Activated T-helper 1 cell treated with Interleukin-2 at 50 U/mL for 16 hours (primary cell): ENCODE results near the gene STK11.
A peak's percentile ranks its signal among the peaks of the same experiment; 100 is the strongest.
"Not testable (repeated sequence)": the region's sequence is repeated elsewhere in the genome, so short reads cannot be mapped to it uniquely, and the experiment has no call there.

ENCODE experiments used
- DNase-seq: peaks from one replicate; pipeline ENCODE4 v3.0.0-alpha.2; 2020; ENCODE audit warnings: low read depth

Gene STK11

GRCh38 chr19:1238369-1239303 is 33.1 kb downstream of the STK11 start:
- no peak for DNase-seq

- DNase-seq: no peak
Observed at GRCh38 chr19:1239420-1239795, 33.8 kb downstream of the STK11 start.

- DNase-seq: peak; percentile 92
Observed at GRCh38 chr19:1239796-1240737, 34.5 kb downstream of the STK11 start.

- no peak for DNase-seq
Observed at GRCh38 chr19:1240925-1241324, 35.3 kb downstream of the STK11 start.

GRCh38 chr19:1241417-1242095 is 36.0 kb downstream of the STK11 start, which contains the start of gene ATP5F1D:
Gene ATP5F1D, plus strand, starts transcription at chr19:1241751. Its CDS starts 100 bp downstream, at chr19:1241851.
- DNase-seq: peak; percentile 91

- DNase-seq: peak; percentile 81
Observed at GRCh38 chr19:1243768-1244692, 38.5 kb downstream of the STK11 start.

GRCh38 chr19:1244693-1245451 is 39.3 kb downstream of the STK11 start:
- DNase-seq: no peak

GRCh38 chr19:1245494-1246264 is 40.1 kb downstream of the STK11 start:
- DNase-seq: no peak

GRCh38 chr19:1246265-1247087 is 40.9 kb downstream of the STK11 start:
- not testable (repeated sequence) for DNase-seq

GRCh38 chr19:1247748-1248138 is 42.2 kb downstream of the STK11 start:
- DNase-seq: no peak

GRCh38 chr19:1248139-1248785 is 42.7 kb downstream of the STK11 start, which contains the start of gene MIDN:
Gene MIDN, plus strand, starts transcription at chr19:1248583. Its CDS starts 1,714 bp downstream, at chr19:1250297.
- peak; percentile 65 for DNase-seq

- DNase-seq: peak; percentile 79
Observed at GRCh38 chr19:1248786-1249297, 43.3 kb downstream of the STK11 start.

- DNase-seq: peak; percentile 95
Observed at GRCh38 chr19:1249298-1249989, 43.9 kb downstream of the STK11 start.

- DNase-seq: no peak
Observed at GRCh38 chr19:1249990-1250436, 44.4 kb downstream of the STK11 start.

GRCh38 chr19:1250437-1251260 is 45.1 kb downstream of the STK11 start:
- DNase-seq: no peak
